GM19463 (cell line): ENCODE results near the gene TNNT3.

Experiments used
- ATAC-seq: cut with Tn5 transposase; IDR thresholded peaks from one replicate; pipeline ENCODE4 v1.9.1; 2021; ENCODE audit warnings: mild to moderate bottlenecking, moderate library complexity; ENCODE audit not compliant: unreplicated experiment

Gene TNNT3

DNA sequence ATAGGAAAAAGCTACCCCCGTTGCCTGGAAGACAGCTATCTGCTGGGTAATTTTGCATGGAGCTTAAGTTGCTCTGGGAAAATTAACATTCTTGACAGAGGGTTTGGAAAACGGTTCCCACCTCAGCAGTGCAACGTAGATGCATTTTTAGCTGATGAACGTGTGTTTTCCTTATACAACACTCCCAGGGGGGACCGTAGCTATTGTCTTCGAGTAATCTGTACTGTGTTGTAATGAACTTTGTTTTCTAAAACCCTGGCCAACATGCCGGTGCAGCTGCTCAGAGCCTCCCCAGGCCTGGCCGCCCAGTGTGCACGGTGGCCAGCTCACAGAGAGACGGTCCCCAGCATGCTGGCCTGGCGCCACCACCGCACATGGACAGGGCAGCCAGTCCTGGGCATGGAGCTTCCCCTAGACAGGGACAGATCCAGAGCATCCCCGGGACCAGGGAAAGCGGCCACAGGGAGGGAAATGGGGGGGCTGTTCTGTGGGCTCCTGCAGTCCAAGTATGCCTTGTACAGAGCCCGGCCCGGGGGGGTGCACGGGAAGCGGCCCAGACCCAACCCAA is 2.2 kb downstream of the TNNT3 start:
- no peak for ATAC-seq

GRCh38 chr11:1922481-1923081 is 3.1 kb downstream of the TNNT3 start:
- ATAC-seq: no peak

DNA sequence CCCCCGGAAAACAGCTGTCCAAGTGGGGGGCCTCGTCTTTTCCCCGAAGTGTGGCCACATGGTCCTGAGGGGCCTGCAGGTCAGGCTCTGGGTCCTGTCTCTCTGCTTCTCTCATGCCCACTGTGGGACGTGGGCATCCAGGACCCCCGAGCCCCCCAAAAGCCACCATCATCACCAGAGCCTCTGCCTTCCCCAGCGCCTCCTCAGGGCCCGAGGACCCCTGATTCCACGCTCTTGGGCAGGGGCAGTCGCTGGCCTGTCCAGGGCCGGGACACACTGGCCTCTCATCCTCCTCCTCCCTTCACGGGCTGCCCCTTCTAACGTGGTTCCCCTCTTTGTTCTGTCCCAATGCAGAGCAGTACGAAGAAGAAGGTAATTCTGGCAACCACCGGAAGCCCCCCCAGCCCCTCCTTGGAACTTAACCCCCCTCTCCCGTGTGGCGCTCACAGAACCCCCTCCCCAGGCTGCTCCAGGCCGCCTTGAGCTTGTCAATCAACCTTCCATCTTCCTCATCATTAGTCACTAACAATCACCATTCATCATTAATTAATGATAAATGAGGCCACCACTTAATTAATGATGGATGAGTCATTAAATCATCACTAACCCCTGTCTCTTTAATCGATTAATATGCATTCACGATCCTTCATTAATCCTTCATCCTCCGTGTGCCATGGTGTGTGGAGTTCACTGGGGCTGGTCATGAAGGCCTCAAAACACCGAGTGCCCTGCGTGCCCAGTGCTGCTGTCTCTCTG is 3.9 kb downstream of the TNNT3 start:
- no peak for ATAC-seq

DNA sequence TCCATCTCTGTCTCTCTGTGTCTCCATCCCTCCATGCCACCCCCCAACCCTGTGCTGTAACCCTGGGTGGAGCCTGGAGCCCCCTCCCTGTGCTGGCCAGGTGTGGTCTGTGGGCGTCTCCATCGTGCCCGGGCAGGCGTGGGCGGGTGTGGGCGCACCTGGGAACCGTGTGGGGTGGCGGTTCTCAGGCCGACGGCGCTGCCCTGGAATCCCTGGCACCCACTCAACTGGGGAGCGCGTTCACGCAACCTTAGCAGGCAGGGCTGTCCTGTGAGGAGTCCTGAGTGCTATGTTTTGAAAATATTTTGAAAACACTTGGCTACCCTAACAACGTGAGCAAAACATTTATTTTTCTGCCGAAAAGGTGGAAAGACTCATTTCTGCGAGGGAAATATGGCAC is 4.7 kb downstream of the TNNT3 start:
- no peak for ATAC-seq

- no peak for ATAC-seq
These were observed 5.3 kb downstream of the TNNT3 start for GRCh38 chr11:1924646-1925372.

DNA sequence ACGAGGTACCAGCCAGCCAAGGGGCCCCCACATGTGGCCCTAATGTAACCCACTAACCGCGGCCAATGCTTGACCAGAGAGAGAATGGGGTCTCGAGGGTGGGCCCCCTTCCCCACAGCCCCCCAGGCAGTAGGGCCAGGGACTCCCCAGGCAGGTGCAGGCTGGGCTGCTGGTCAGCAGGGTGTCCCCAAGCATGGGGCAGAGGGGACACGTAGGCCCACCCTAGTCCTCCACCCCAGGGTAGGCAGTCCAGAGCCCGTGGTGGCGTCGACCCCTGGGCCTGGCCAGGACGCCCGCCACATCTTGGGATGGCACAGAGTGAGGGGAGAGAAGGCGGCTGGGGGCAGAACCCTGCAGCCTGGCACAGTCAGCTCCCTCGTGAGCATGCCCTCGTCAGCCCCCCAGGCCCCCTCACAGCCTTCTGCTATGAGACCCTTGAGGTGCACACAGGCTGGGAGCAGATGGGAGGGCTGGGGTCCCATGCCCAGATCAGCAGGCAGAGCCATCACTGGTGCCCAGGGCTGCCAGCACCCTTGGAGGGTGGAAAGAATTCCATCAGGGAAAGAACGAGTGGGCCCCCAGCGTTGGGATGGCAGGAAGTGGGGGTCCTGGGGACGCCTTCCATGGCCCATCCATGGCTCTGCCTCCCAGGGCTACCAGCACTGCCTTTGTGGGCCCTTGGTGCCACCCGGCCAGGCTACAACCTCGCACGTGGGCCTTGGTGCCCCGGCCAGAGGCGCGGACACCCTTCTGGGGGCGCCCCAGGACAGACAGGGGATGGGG is 6.1 kb downstream of the TNNT3 start:
- ATAC-seq: no peak

GRCh38 chr11:1926156-1927025 is 6.9 kb downstream of the TNNT3 start:
- no peak for ATAC-seq

DNA sequence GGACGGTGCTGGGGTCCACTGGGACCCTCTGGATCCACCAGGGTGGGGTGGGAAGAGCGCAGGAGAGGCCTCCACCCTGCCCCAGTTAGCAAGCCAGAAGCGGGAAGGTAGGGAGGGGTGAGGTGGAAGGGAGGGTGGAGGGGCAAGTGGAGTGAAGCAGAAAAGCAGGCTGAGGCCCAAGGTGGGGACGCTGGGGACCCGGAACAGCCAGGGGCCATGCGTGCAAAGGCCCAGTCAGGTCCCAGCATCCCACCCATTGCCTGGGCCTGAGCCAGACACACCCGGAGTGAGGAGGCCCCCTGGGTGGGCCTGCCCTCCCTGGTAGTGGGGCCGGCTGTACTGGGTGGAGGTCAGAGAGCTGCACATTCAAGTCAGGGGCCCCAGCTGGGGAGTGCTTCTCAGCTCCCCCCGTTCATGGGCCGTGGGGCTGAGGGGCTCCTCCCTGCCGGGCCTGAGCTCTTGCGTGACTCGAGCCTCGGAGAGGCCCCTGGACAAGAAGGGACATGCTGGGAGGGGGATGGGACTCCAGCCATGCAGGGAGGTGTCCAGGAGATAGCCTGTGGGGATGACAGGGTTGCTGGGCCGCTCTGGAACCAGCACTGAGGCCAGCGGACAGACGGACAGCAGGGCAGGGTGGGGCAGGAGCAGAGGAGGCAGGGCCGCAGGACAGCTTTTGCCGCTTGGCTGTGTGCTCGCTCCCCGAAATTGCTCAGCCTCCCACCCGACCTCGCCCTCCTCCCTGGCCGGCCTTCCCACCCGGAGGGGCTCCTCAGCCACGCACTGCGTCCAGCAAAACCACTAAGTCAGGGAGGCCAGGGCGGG is 7.7 kb downstream of the TNNT3 start:
- ATAC-seq: no peak

DNA sequence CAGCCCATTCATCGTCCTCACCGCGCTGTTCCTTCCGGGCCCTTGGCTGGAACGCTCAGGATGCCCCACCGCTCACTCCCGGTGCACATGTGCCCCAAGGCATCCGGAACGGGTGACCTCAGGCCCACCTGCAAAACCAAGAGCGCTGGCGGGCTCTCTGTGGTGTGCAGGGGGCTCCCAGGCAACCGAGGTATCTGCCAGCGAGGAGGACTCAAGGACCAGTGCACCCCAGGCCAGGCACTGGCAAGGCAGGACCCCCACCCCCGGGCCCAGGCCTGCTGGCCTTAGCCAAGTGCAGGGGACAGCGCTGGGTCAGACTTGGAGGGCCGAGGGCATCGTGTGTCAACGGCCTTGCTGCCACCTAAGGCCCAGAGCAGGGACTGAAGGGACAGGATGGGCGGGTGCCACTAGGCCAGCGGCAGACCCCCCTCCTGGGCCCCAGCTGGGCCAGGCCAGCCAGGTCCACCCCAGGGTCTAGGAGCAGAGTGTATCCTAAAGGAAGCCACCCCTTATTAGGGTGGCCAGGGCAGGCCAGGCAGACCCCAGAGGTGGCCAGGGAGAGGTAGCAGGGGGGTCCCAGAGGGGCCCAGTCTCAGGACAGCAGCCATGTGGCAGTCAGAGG is 8.5 kb downstream of the TNNT3 start:
- no peak for ATAC-seq

DNA sequence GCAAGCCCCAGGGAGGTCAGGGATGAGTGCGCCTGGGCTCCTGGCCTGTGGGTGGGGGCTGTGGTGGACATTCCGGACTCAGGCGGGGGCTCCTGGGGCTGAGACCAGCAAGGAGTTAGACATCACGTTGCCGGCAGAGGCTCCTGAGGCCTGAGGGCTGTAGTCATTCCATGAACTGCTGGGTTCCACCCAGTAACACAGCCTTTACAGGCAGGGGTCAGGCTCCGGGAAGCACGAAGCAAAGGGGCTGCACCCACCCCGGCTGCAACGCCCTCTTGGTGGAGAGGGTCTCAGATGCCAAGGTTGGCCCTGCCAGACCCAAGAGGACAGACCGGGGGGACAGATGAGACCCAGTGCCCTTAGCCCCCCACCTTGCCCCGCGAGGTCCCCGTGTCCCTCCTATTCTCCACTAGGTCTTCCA is 9.0 kb downstream of the TNNT3 start:
- no peak for ATAC-seq

DNA sequence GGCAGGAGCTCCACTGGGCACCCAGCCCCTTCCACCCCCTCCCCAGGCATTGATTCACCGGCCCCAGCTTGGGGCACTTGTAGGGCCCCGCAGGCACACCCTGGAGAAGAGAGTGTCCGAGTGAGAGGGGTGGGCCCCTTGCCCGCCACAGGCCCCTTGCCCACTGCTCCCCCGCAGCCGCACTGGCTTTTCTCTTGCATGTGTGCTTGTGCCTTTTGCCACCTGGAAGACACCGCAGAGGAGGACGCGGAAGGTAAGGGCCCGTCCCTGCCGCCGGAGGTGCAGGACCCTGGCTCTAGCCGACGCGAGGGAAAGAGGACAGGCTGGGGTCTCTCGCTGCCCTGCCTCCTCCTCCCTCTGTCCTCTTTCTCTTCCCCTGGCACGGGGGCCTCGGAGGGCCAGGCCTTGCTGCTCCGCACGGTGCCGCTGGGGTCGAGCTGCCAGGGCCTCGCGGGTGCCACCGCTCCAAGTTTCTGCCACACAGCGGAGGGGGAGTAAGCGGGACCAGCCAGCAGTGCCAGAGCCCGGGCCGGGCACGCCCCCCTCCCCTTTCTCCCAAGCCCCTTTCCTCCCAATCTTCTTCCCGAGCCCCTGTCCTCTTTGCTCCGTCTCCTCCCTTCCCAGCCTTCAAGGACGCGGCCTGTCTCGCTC is 9.5 kb downstream of the TNNT3 start:
- ATAC-seq: no peak

DNA sequence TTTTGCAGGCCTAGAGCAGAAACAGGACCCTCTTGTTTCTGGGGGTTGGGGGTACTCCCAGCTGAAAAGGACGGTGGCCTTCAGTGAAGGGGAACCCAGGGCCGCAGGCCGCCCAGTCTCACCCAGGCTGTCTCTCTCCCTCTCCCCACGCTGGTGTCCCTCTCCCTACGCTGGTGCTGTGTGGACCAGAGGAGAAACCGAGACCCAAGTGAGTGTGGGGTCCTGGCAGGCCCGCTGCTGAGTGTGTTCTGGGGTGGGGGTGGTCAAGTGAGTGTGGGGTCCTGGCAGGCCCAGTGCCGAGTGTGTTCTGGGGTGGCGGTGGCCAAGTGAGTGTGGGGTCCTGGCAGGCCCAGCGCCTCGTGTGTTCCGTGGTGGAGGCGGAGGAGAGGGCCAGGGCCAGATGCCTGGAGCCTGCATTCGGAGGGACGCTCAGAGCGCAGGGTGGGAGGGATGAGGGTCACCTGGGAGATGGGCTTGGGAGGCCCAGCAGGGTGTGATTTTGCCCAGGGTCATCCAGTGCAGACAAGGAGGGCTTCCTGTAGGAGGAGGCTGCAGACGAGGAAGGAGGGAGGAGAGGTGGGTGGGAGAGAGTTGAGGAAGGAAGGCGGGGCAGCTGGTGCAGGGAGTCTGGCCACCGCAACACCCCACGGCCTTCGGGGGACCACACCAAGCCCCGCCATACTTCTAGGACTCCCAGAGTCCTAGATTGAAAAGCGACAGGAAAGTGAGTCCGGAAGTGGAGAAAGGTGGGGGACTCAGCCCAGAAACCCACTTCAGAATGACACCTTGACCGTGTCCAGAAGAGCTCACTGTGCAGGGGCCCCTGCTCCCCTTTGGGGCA is 10.3 kb downstream of the TNNT3 start:
- ATAC-seq: no peak

DNA sequence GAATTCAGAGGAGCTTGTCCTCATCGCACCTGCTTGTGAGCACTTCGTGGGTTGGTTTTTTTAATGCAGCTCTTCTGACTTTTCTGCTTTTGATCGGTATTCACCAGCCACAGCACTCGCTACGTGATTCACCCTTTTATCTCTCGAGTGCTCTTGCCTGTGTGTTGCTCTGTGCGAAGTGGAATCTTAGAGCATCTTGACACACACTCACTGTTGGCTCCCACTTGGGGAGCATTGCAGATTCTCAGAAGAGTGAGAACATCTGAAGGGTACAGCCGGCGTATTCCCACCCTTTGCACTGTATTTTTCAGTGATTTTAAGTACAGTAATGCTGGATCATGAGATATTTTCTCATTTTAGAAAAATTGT is 10.9 kb downstream of the TNNT3 start:
- ATAC-seq: no peak

DNA sequence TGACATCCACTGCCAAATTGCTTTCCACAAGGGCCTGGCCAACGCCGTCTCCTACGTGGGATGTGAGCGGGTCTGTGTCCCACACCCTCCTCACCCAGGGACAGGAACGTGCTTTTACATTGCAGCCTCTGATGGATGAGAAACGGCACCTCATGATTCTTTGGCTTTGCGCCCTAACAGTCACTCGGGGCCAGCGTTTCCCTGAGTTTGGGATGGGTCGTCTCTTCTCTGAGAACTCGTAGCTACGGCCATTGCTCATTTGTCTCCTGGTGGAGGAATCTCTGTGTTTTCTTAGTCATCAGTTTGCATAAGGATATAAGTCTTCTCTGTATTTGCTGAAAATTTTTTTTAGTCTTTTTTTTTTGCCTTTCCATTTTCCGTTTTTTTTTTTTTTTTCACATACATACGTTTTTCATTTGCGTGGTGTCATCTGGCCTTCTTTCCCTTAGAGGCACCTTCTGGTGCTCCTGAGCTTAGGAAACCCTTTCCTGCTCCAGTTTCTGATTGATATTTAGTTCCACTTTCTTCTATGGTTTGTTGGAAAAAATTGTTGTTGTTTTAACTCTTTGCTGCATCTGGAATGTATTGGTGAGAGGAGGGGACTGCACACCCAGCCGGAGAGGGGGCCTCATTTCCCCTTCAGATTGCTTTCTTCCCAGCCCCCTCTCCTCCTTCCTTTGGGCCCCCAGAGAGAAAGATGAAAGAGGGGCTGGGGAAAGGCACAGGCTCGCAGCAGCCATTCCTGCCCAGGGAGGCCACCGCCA is 12.0 kb downstream of the TNNT3 start:
- no peak for ATAC-seq

DNA sequence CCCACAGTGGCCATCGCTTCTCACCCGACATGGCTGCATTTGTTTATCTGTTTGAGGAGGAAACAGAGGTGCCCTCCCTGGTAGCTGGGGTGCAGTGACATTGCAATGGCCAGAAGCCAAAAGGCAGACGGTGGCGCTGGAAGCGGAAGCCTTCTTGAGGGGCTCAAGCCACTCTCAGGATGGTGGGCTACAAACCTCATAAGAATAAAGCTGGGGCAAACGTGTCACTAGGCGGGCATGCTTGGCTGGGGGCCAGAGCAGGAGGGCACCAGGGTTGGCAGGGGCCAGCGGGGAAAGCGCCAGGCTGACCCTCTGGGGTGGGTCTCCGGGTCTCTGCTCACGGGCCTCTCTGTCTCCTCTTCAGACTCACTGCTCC is 12.6 kb downstream of the TNNT3 start:
- ATAC-seq: no peak

DNA sequence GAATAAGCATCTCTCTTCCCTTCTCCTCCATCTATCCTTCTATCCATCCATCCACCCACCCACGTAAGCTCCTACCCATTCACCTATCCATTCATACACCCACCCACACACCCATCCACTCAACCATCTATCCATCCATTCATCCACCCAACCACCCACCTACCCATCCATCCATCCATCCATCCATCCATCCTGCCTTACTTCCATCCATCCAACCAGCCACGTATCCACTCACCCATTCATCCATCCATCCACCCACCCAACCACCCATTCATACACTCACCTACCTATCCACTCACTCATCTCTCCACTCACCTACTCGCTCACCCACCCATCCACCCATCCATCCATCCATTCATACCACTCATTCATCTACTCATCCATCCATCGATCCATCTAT is 13.2 kb downstream of the TNNT3 start:
- no peak for ATAC-seq
